ENCODE results near the gene ZSCAN16. TPM values are rescaled to one million over a fixed set of nuclear protein-coding genes. Genes with fewer than 3 reads are reported as not detected.

Gene ZSCAN16
- total RNA-seq, 1 donor from 2014 or later, result not detected

GRCh38 chr6:28135393-28135792 is 11.0 kb downstream of the ZSCAN16 start:
- Histone ChIP-seq H3K27me3 (no peaks in the 10 kb centered on the region), H3K9me3 (no peaks in the 10 kb centered on the region), H3K4me3 (peak overlapping the region; percentile 74 to 97), H3K36me3 (no peaks in the 10 kb centered on the region), H3K27ac (peak overlapping the region; percentile 49 to 95), H3K4me1 (peaks cover 0 to 22% of the 10 kb centered on the region in 2 donors)
- no peak for DNase-seq (ENCODE audit: low spot score in 2 of 2)
- TF ChIP-seq CTCF (IDR thresholded peaks at IDR 0.05), result no peak
- intact Hi-C loops (cut with DNase I), result loop anchor here (5.0 kb wide), 3 partner anchors 132 to 847 kb away; partner anchors contain the start of genes ZSCAN26 and ZSCAN31

- Histone ChIP-seq H3K36me3 (no peaks in the 10 kb centered on the region), H3K4me3 (peak overlapping the region; percentile 74 to 97), H3K9me3 (no peaks in the 10 kb centered on the region), H3K4me1 (peaks cover 0 to 26% of the 10 kb centered on the region in 2 donors), H3K27ac (peak overlapping the region; percentile 95 to 98), H3K27me3 (no peaks in the 10 kb centered on the region)
- no peak for TF ChIP-seq CTCF (IDR thresholded peaks at IDR 0.05)
- intact Hi-C loops (cut with DNase I), result loop anchor here (2.0 to 5.0 kb wide), 5 partner anchors 56 to 845 kb away; partner anchors contain the start of genes ZNF165, ZSCAN26 and ZSCAN31
- DNase-seq (ENCODE audit: low spot score in 2 of 2), result peak; percentile 60 to 95
These were observed 12.4 kb downstream of the ZSCAN16 start for GRCh38 chr6:28136585-28137504.

GRCh38 chr6:28137505-28137981 is 13.1 kb downstream of the ZSCAN16 start:
- H3K9me3 ChIP-seq, result no peaks in the 10 kb centered on the region
- TF ChIP-seq CTCF (IDR thresholded peaks at IDR 0.05), result no peak
- H3K4me1 ChIP-seq, result peaks cover 0 to 28% of the 10 kb centered on the region in 2 donors
- H3K27ac ChIP-seq, result peak overlapping the region; percentile 95 to 98
- H3K27me3 ChIP-seq, result no peaks in the 10 kb centered on the region
- no peaks in the 10 kb centered on the region for H3K36me3 ChIP-seq
- H3K4me3 ChIP-seq, result peak overlapping the region; percentile 74 to 97
- intact Hi-C loops (cut with DNase I), result loop anchor here (2.0 to 5.0 kb wide), 5 partner anchors 57 to 845 kb away; partner anchors contain the start of genes ZNF165, ZSCAN26 and ZSCAN31
- DNase-seq (ENCODE audit: low spot score in 2 of 2), result no peak

GRCh38 chr6:28139860-28140543 is 15.6 kb downstream of the ZSCAN16 start:
- Histone ChIP-seq H3K4me1 (peaks cover 0 to 40% of the 10 kb centered on the region in 2 donors), H3K27ac (peak overlapping the region; percentile 32), H3K9me3 (no peaks in the 10 kb centered on the region), H3K4me3 (peak overlapping the region; percentile 4 to 91), H3K27me3 (no peaks in the 10 kb centered on the region), H3K36me3 (peaks cover 0 to 3% of the 10 kb centered on the region in 2 donors)
- no peak for DNase-seq (ENCODE audit: low spot score in 2 of 2)
- no peak for TF ChIP-seq CTCF (IDR thresholded peaks at IDR 0.05)
- intact Hi-C loops (cut with DNase I), result loop anchor here (2.0 to 5.0 kb wide), 4 partner anchors 85 to 842 kb away; partner anchors contain the start of genes ZSCAN26, ZSCAN31 and ZSCAN9

GRCh38 chr6:28140616-28141015 is 16.2 kb downstream of the ZSCAN16 start:
- Histone ChIP-seq H3K36me3 (peaks cover 0 to 7% of the 10 kb centered on the region in 2 donors), H3K4me1 (peaks cover 0 to 36% of the 10 kb centered on the region in 2 donors), H3K4me3 (peak overlapping the region; percentile 4 to 91), H3K27ac (peak overlapping the region; percentile 32 to 68), H3K9me3 (no peaks in the 10 kb centered on the region), H3K27me3 (no peaks in the 10 kb centered on the region)
- TF ChIP-seq CTCF (IDR thresholded peaks at IDR 0.05), result no peak
- no peak for DNase-seq (ENCODE audit: low spot score in 2 of 2)
- intact Hi-C loops (cut with DNase I), result loop anchor here (2.0 kb wide), 1 partner anchor 84 kb away; the partner anchor contains the start of gene ZSCAN9
